Lower leg skin (tissue), 3 donors: ENCODE data around the gene DLG2.

Experiments used
- POLR2A ChIP-seq, 2 donors: fragments of 450-650 bp; IDR thresholded peaks; one replicate each; pipeline ENCODE4 v1.6.1; 2016 to 2017; ENCODE audit warnings: antibody characterized with exemption in 2 of 2, mild to moderate bottlenecking in 1 of 2, moderate library complexity in 1 of 2
- TF ChIP-seq, protein P1 (sequence below), 3 donors: fragments of 450-650 bp; IDR thresholded peaks; one replicate each; pipeline ENCODE4 v1.5.1; 2016; ENCODE audit warnings: antibody characterized with exemption in 3 of 3, mild to moderate bottlenecking in 3 of 3, moderate library complexity in 2 of 3

DNA sequence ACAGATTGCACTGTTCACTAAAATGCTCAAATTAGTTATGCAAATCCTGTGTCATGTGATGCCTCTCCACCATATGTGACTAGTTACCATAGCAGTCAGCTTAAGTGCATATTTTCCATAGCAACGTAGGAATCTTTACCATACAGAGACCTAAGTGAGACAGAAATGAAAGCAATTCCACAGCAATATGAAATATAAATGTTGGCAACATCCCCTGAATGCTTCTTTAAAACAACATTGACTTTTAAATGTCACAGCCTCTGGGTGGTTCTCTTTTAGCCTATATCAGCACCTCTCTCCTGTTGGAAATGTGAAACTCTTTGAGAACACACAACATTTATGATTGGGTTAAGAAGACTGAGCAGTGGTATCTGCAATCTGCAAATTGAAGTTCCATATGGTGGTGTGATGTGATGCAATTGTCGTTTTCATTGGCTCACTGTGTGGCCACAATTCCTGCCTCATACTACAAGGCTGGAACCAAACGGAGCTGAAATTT lies 814.6 kb downstream of the DLG2 start:
- TF ChIP-seq, protein P1, sequence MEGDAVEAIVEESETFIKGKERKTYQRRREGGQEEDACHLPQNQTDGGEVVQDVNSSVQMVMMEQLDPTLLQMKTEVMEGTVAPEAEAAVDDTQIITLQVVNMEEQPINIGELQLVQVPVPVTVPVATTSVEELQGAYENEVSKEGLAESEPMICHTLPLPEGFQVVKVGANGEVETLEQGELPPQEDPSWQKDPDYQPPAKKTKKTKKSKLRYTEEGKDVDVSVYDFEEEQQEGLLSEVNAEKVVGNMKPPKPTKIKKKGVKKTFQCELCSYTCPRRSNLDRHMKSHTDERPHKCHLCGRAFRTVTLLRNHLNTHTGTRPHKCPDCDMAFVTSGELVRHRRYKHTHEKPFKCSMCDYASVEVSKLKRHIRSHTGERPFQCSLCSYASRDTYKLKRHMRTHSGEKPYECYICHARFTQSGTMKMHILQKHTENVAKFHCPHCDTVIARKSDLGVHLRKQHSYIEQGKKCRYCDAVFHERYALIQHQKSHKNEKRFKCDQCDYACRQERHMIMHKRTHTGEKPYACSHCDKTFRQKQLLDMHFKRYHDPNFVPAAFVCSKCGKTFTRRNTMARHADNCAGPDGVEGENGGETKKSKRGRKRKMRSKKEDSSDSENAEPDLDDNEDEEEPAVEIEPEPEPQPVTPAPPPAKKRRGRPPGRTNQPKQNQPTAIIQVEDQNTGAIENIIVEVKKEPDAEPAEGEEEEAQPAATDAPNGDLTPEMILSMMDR (IDR thresholded peaks at IDR 0.05): no peak
- no peak for TF ChIP-seq POLR2A (IDR thresholded peaks at IDR 0.05)
